SU-DHL-6 (cell line): ENCODE results near the gene FXYD7.

ENCODE experiments used
- H2AFZ ChIP-seq: fragments of 200-600 bp; sonication (generic); 2 replicates; pipeline ENCODE4 v1.6.1; 2014; ENCODE audit warnings: low read depth, mild to moderate bottlenecking, moderate library complexity, mixed read lengths, antibody characterized with exemption, low read length; ENCODE audit not compliant: severe bottlenecking
- H3F3A ChIP-seq: fragments of 200-600 bp; shearing (Covaris generic); 2 replicates; pipeline ENCODE4 v1.6.0; 2016; ENCODE audit warnings: antibody characterized with exemption, mild to moderate bottlenecking; ENCODE audit not compliant: insufficient read depth
- H3K27ac ChIP-seq: fragments of 200-600 bp; sonication (generic); 2 replicates; pipeline ENCODE4 v1.5.1; 2016; ENCODE audit warnings: low read depth, mild to moderate bottlenecking, low read length, moderate library complexity, mixed read lengths
- H3K27me3 ChIP-seq: fragments of 200-600 bp; sonication (generic), shearing (Covaris generic); 2 replicates; pipeline ENCODE4 v1.6.0; 2014; ENCODE audit warnings: mild to moderate bottlenecking, low read length
- H3K36me3 ChIP-seq: fragments of 200-600 bp; sonication (generic); 2 replicates; pipeline ENCODE4 v1.6.1; 2014; ENCODE audit warnings: mild to moderate bottlenecking, low read length, mixed read lengths
- H3K4me2 ChIP-seq: fragments of 300-600, 200-600 bp; shearing (Covaris generic), sonication (generic); 2 replicates; pipeline ENCODE4 v1.6.0; 2014; ENCODE audit warnings: low read length, low read depth, mild to moderate bottlenecking; ENCODE audit not compliant: poor library complexity, severe bottlenecking
- H3K4me3 ChIP-seq: fragments of 200-600 bp; sonication (generic); 2 replicates; pipeline ENCODE4 v1.5.1; 2014; ENCODE audit warnings: antibody characterized with exemption, low read length, mild to moderate bottlenecking, mixed read lengths; ENCODE audit not compliant: insufficient read depth, poor library complexity, severe bottlenecking
- H3K79me2 ChIP-seq: fragments of 200-600 bp; sonication (generic); 2 replicates; pipeline ENCODE4 v1.6.1; 2014; ENCODE audit warnings: mild to moderate bottlenecking, low read length, moderate library complexity; ENCODE audit not compliant: insufficient read depth
- H3K9ac ChIP-seq: fragments of 200-600 bp; sonication (generic); 2 replicates; pipeline ENCODE4 v1.7.0; 2014; ENCODE audit warnings: mild to moderate bottlenecking, low read length
- H3K9me2 ChIP-seq: fragments of 200-600 bp; sonication (generic); replicated peaks from 2 replicates; pipeline ENCODE4 v1.6.1; 2014; ENCODE audit warnings: low read length; ENCODE audit not compliant: insufficient read depth
- H3K9me3 ChIP-seq: fragments of 200-600 bp; sonication (generic); 2 replicates; pipeline ENCODE4 v1.6.1; 2014; ENCODE audit warnings: low read length, mixed read lengths; ENCODE audit not compliant: insufficient read depth
- H4K20me1 ChIP-seq: fragments of 200-600 bp; sonication (generic); 2 replicates; pipeline ENCODE4 v1.6.1; 2014; ENCODE audit warnings: low read depth, mild to moderate bottlenecking, antibody characterized with exemption, low read length, moderate library complexity, mixed read lengths
- EZH2phosphoT487 ChIP-seq: fragments of 200-600 bp; sonication (generic), shearing (Covaris generic); conservative IDR thresholded peaks from 2 replicates; pipeline ENCODE4 v1.6.1; 2018; ENCODE audit warnings: mild to moderate bottlenecking, antibody characterized with exemption, low read length, moderate library complexity, mixed read lengths
- TF ChIP-seq, protein P1 (sequence below): fragments of 200-600 bp; sonication (generic); IDR thresholded peaks from one replicate; pipeline ENCODE4 v1.5.1; 2017; ENCODE audit warnings: antibody characterized with exemption, mild to moderate bottlenecking, low read length, moderate library complexity; ENCODE audit not compliant: insufficient read depth, poor library complexity, severe bottlenecking

Gene FXYD7

DNA sequence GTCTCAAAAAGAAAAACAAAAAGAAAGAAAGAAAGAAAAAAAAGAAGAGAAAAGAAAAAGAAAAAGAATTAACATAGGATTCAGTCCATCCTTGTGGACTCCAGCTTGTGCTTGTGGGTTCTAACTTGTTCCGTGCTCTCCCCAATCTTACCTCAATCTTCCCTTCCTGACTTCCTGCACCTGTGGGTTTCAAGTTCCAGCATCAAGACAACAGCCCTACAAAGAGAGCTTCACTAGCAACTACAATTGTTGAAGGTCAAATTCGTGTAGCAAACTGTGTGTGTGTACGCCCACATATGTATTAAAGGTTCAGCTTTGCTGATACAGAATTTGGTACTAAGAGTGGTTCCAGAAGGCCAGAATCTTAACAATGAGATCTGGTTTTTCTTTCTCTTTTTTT lies 36.8 kb downstream of the FXYD7 start:
- H2AFZ ChIP-seq, result no peak overlapping the region
- H4K20me1 ChIP-seq, result no peaks in the 10 kb centered on the region
- no peaks in the 10 kb centered on the region for H3K9me2 ChIP-seq
- no peaks in the 10 kb centered on the region for H3K79me2 ChIP-seq
- no peaks in the 10 kb centered on the region; the same call in 1 of the 2 replicates for H3K9me3 ChIP-seq
- H3K4me3 ChIP-seq, result no peak overlapping the region
- no peaks in the 10 kb centered on the region for H3K27me3 ChIP-seq
- no peak overlapping the region for H3K9ac ChIP-seq
- TF ChIP-seq, protein P1, sequence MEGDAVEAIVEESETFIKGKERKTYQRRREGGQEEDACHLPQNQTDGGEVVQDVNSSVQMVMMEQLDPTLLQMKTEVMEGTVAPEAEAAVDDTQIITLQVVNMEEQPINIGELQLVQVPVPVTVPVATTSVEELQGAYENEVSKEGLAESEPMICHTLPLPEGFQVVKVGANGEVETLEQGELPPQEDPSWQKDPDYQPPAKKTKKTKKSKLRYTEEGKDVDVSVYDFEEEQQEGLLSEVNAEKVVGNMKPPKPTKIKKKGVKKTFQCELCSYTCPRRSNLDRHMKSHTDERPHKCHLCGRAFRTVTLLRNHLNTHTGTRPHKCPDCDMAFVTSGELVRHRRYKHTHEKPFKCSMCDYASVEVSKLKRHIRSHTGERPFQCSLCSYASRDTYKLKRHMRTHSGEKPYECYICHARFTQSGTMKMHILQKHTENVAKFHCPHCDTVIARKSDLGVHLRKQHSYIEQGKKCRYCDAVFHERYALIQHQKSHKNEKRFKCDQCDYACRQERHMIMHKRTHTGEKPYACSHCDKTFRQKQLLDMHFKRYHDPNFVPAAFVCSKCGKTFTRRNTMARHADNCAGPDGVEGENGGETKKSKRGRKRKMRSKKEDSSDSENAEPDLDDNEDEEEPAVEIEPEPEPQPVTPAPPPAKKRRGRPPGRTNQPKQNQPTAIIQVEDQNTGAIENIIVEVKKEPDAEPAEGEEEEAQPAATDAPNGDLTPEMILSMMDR, result no peak
- no peak for TF ChIP-seq EZH2phosphoT487
- no peak overlapping the region for H3K27ac ChIP-seq
- no peak overlapping the region for H3K4me2 ChIP-seq
- no peaks in the 10 kb centered on the region for H3F3A ChIP-seq
- H3K36me3 ChIP-seq, result no peaks in the 10 kb centered on the region

DNA sequence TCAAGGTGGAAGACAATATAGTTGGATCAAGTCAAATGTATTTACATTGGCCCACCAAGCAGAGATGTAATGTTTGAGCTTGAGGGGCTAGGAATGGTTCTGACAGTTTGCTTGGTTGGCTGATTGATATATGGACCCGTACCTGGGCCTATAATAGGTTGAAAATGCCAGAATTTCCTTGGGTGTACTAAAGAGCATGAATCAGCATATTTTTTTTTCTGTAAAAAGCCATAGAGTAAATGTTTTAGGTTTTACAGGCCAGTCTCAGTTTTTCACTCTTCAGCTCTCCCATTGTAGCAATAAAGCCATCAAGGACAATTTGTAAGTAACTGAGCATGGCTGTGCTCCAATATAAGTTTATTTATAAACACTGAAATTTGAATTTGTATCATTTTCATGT lies 38.3 kb downstream of the FXYD7 start:
- H3K9me2 ChIP-seq, result no peaks in the 10 kb centered on the region

DNA sequence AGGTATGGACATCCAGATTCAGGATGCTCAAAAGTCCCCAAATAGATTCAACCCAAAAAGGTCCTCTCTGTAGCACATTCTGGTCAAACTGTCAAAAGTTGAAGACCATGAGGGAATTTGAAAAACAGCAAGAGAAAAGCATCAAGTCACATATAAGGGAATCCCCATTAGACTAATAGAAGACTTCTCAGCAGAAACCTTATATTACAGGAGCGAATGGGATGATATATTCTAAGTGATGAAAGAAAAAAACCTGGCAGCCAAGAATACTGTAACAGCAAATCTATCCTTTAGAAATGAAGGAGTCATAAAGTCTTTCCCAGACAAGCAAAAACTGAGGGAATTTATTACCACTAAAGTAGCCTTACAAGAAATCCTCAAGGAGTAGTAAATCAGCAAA lies 41.2 kb downstream of the FXYD7 start:
- Histone ChIP-seq H3K9me2 (no peaks in the 10 kb centered on the region), H3K4me2 (no peak overlapping the region), H3K4me3 (no peak overlapping the region), H4K20me1 (no peaks in the 10 kb centered on the region), H2AFZ (no peak overlapping the region), H3K9me3 (no peaks in the 10 kb centered on the region), H3K36me3 (no peaks in the 10 kb centered on the region), H3K79me2 (no peaks in the 10 kb centered on the region), H3K9ac (no peak overlapping the region), H3K27me3 (no peaks in the 10 kb centered on the region), H3K27ac (no peak overlapping the region), H3F3A (no peaks in the 10 kb centered on the region)
- TF ChIP-seq EZH2phosphoT487, result no peak

More for the DNA sequence above, 38.3 kb downstream of the FXYD7 start:
- Histone ChIP-seq H3F3A (no peaks in the 10 kb centered on the region), H3K4me2 (no peak overlapping the region), H2AFZ (no peak overlapping the region), H3K36me3 (no peaks in the 10 kb centered on the region), H3K27me3 (no peaks in the 10 kb centered on the region), H3K9ac (no peak overlapping the region), H3K4me3 (no peak overlapping the region), H4K20me1 (no peaks in the 10 kb centered on the region), H3K79me2 (no peaks in the 10 kb centered on the region), H3K9me3 (no peaks in the 10 kb centered on the region; the same call in 1 of the 2 replicates), H3K27ac (no peak overlapping the region)
- TF ChIP-seq, protein P1, result no peak
- TF ChIP-seq EZH2phosphoT487, result no peak

DNA sequence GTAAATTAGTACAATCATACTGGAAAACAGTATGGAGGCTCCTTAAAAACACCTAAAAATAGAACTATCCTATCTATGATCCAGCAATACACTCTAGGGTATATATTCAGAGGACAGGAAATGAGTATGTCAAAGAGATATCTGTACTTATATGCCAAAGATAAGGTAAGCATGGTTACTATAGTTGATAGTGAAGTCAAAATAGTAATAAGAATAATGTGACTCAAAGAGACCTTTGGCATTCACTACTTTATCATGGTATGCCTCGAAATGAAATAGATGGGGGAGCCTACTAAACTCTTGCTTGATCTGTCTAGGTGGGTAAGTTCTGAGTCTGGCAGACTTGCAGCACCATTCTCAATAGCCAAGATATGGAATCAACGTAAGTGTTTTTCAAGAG lies 41.8 kb downstream of the FXYD7 start:
- H2AFZ ChIP-seq, result no peak overlapping the region
- H3K36me3 ChIP-seq, result no peaks in the 10 kb centered on the region
- no peak for TF ChIP-seq EZH2phosphoT487
- TF ChIP-seq, protein P1, result no peak
- no peaks in the 10 kb centered on the region for H3K9me2 ChIP-seq
- no peaks in the 10 kb centered on the region for H3K9me3 ChIP-seq
- no peaks in the 10 kb centered on the region for H3K27me3 ChIP-seq
- no peaks in the 10 kb centered on the region for H4K20me1 ChIP-seq
- H3K4me2 ChIP-seq, result no peak overlapping the region
- H3K27ac ChIP-seq, result no peak overlapping the region
- H3K4me3 ChIP-seq, result no peak overlapping the region
- no peak overlapping the region for H3K9ac ChIP-seq
- H3F3A ChIP-seq, result no peaks in the 10 kb centered on the region
- H3K79me2 ChIP-seq, result no peaks in the 10 kb centered on the region
